Testis (tissue), 3 donors: ENCODE measurements around the gene LIMD2. TPM values are rescaled to one million over a fixed set of nuclear protein-coding genes. Genes with fewer than 3 reads are reported as not detected.

Source experiments
- DNase-seq: peaks from one replicate; pipeline ENCODE4 v3.0.0-alpha.2; 2019
- H3K27ac ChIP-seq, 2 donors: fragments of 200-600 bp; sonication (generic); one replicate each; pipeline ENCODE4 v1.5.1; 2019
- H3K27me3 ChIP-seq: fragments of 200-600 bp; sonication (generic); one replicate; pipeline ENCODE4 v1.5.1; 2019
- H3K36me3 ChIP-seq: fragments of 200-600 bp; sonication (generic); one replicate; pipeline ENCODE4 v1.5.1; 2017; ENCODE audit warnings: low read depth; ENCODE audit errors: missing control alignments
- H3K4me1 ChIP-seq: fragments of 200-600 bp; sonication (generic); one replicate; pipeline ENCODE4 v1.5.1; 2019
- H3K4me3 ChIP-seq, 2 donors: fragments of 200-600 bp; sonication (generic); one replicate each; pipeline ENCODE4 v1.5.1; 2017 to 2019
- H3K9me3 ChIP-seq: fragments of 200-600 bp; sonication (generic); one replicate; pipeline ENCODE4 v1.5.1; 2017
- POLR2A ChIP-seq: fragments of 450-650 bp; IDR thresholded peaks from one replicate; pipeline ENCODE4 v1.6.1; 2017; ENCODE audit warnings: antibody characterized with exemption, mild to moderate bottlenecking, moderate library complexity
- WGBS, 2 donors: methylation state at CpG; one replicate each; pipeline ENCODE4 v1.1.5; 2018; 5-methylcytosine and 5-hydroxymethylcytosine counted together
- intact Hi-C: fragments of 100-400 bp; cut with DNase I; formaldehyde crosslinking; loops from one replicate; pipeline ENCODE4 v1.15.1; 2023; ENCODE audit warnings: low total_unique reads
- polyA plus RNA-seq: library from polyadenylated mRNA; stranded (reverse); fragments of 350-450 nt; fragmentation: Illumina TruSeq; extraction: RNeasy Lipid Tissue Mini Kit (QIAGEN cat#74804); gene quantifications from one replicate; pipeline ENCODE4 v1.2.3, GENCODE V29; 2014; ENCODE audit warnings: low read depth, low replicate concordance; ENCODE audit not compliant: insufficient read depth
- total RNA-seq, 2 donors: library from RNA; depleted of rRNA; stranded (reverse); fragments of >200 nt; gene quantifications; one replicate each; pipeline ENCODE4 v1.2.3, GENCODE V29; 2016
- TF ChIP-seq, protein P1 (sequence below), 3 experiments: fragments of 450-650 bp in 2 of 3; fragments of 200-600 bp in 1 of 3; sonication (generic) in 1 of 3; IDR thresholded peaks; one replicate each; pipeline ENCODE4 v1.5.1; 2016 to 2019; ENCODE audit warnings: antibody characterized with exemption in 3 of 3, mild to moderate bottlenecking in 2 of 3, moderate library complexity in 1 of 3

Gene LIMD2
- total and polyA plus RNA-seq, 3 donors from 2014 or later, result 21.9 to 22.9 (median 22.8) TPM

- TF ChIP-seq, protein P1, sequence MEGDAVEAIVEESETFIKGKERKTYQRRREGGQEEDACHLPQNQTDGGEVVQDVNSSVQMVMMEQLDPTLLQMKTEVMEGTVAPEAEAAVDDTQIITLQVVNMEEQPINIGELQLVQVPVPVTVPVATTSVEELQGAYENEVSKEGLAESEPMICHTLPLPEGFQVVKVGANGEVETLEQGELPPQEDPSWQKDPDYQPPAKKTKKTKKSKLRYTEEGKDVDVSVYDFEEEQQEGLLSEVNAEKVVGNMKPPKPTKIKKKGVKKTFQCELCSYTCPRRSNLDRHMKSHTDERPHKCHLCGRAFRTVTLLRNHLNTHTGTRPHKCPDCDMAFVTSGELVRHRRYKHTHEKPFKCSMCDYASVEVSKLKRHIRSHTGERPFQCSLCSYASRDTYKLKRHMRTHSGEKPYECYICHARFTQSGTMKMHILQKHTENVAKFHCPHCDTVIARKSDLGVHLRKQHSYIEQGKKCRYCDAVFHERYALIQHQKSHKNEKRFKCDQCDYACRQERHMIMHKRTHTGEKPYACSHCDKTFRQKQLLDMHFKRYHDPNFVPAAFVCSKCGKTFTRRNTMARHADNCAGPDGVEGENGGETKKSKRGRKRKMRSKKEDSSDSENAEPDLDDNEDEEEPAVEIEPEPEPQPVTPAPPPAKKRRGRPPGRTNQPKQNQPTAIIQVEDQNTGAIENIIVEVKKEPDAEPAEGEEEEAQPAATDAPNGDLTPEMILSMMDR (IDR thresholded peaks at IDR 0.05), result no peak
- TF ChIP-seq POLR2A, result no peak
- H3K36me3 ChIP-seq, result no peaks in the 10 kb centered on the region
- intact Hi-C loops, result no loop called here
- H3K9me3 ChIP-seq, result no peaks in the 10 kb centered on the region
- no peaks in the 10 kb centered on the region for H3K27me3 ChIP-seq
- DNase-seq, result peak; percentile 3
- no peaks in the 10 kb centered on the region for H3K4me1 ChIP-seq
- H3K4me3 ChIP-seq, result no peak overlapping the region
- WGBS, 2 donors, result 72 to 81% methylated on average over 9 to 10 of the region's 10 CpGs
- H3K27ac ChIP-seq, result no peak overlapping the region
Observed at GRCh38 chr17:63714550-63715277, 14.8 kb upstream of the LIMD2 start.

- H3K27me3 ChIP-seq, result no peaks in the 10 kb centered on the region
- no peaks in the 10 kb centered on the region for H3K9me3 ChIP-seq
- intact Hi-C loops, result no loop called here
- no peaks in the 10 kb centered on the region for H3K4me1 ChIP-seq
- H3K27ac ChIP-seq, result no peak overlapping the region
- TF ChIP-seq, protein P1 (IDR thresholded peaks at IDR 0.05), result no peak
- TF ChIP-seq POLR2A, result no peak
- H3K36me3 ChIP-seq, result no peaks in the 10 kb centered on the region
- no peak overlapping the region for H3K4me3 ChIP-seq
- 84 to 95% methylated on average over 6 of the region's 6 CpGs for WGBS, 2 donors
- no peak for DNase-seq
Observed at GRCh38 chr17:63709110-63709509, 9.2 kb upstream of the LIMD2 start.

DNA sequence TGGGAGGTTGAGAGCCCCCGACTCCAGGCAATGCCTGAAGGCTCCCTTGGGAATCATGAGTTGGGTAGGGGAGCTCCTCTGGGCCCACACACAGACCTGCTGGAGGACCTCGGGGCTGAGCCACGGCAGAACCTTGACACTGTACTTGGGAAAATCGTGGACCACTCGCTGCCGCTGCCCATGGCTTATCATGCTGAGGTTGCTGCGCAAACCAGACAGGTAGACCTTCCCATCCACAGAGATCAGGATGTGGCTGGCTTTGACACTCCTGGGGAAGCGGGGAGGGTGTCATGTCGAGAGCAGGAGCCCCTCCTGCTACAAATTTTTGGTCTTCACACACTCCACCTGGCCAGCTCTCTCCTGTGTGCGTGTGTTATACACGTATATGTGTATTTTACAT lies 7.2 kb upstream of the LIMD2 start:
- H3K36me3 ChIP-seq, result no peaks in the 10 kb centered on the region
- intact Hi-C loops, result no loop called here
- no peaks in the 10 kb centered on the region for H3K4me1 ChIP-seq
- no peaks in the 10 kb centered on the region for H3K9me3 ChIP-seq
- H3K27me3 ChIP-seq, result no peaks in the 10 kb centered on the region
- TF ChIP-seq, protein P1 (IDR thresholded peaks at IDR 0.05), result no peak
- TF ChIP-seq POLR2A, result no peak
- H3K4me3 ChIP-seq, result no peak overlapping the region
- no peak overlapping the region for H3K27ac ChIP-seq
- WGBS, 2 donors, result 92 to 95% methylated on average over 9 to 11 of the region's 11 CpGs
- no peak for DNase-seq

GRCh38 chr17:63706336-63707082 lies 6.6 kb upstream of the LIMD2 start:
- intact Hi-C loops, result no loop called here
- Histone ChIP-seq H3K4me3 (no peak overlapping the region), H3K4me1 (peaks cover under 1% of the 10 kb centered on the region), H3K9me3 (no peaks in the 10 kb centered on the region), H3K36me3 (no peaks in the 10 kb centered on the region), H3K27me3 (no peaks in the 10 kb centered on the region), H3K27ac (no peak overlapping the region)
- DNase-seq, result no peak
- WGBS, 2 donors, result 90 to 91% methylated on average over 7 of the region's 7 CpGs
- TF ChIP-seq POLR2A, result no peak
- TF ChIP-seq, protein P1 (IDR thresholded peaks at IDR 0.05), result no peak
